Measurements from ENCODE around the gene TRMT61A.

Gene TRMT61A

DNA sequence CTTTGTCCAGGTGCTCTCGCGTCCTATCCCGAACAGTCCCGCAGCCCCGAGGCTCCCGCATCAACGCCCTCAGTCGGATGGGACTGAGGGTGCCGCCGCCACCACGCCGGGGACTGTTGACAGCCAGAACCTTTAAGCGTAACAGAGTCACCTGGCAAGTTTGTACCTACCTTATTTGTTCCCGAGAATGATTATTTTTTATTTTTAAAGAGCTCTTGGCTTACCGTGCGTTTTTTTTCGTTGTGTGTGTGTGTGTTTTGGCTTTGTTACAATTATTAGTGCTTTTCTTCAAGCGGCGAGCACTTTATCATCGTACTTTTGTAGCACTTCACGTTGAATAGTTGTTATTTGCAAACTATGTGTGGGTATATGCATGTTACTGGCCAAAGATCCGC is 34.2 kb downstream of the TRMT61A start:
- no peak for DNase-seq (ENCODE audit: low read depth in 2 of 2)

DNA sequence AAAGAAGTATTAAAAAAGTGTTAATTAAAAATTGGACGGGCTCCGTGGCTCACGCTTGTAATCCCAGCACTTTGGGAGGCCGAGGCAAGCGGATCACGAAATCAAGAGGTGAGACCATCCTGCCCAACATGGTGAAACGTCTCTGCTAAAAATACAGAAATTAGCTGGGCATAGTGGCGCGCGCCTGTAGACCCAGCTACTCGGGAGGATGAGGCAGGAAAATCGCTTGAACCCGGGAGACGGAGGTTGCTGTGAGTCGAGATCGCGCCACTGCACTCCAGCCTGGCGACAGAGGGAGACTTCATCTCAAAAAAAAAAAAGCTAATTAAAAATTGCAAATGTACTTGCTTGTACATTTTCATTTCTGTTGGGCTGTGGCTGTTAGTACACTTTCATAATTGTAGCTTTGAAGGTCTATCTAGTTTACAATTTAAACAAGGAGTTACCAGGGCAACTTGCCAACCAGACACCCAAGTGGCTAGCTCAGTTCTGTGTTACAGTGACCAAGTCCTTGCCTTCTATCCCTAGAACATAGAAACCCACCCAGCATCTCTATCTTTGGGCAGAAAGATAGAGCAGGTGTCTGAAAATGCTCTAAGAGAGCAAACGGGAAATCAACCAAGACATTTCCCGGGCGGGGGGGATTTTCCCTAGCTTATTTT is 35.0 kb downstream of the TRMT61A start:
- no peak for DNase-seq (ENCODE audit: low read depth in 2 of 2)

DNA sequence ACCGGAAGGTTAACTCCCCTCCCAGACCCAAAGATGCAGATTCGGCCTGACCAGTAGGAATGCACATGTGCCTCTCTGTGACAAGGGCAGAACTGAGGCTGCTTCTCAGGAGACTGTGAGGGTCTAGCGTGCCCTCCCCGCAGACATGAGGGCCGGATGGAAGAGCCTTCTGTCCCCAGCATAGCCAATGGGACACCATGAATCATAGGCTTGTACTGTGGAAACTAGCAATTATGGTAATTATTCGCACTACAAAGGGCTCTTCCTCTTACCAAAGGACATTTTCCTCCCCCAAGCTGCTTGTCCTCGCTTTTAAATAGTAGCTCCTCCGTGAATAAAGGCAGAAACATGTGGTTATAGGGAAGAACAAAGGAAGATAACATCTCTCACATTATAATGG is 40.0 kb downstream of the TRMT61A start:
- DNase-seq (ENCODE audit: low read depth in 2 of 2) = no peak

DNA sequence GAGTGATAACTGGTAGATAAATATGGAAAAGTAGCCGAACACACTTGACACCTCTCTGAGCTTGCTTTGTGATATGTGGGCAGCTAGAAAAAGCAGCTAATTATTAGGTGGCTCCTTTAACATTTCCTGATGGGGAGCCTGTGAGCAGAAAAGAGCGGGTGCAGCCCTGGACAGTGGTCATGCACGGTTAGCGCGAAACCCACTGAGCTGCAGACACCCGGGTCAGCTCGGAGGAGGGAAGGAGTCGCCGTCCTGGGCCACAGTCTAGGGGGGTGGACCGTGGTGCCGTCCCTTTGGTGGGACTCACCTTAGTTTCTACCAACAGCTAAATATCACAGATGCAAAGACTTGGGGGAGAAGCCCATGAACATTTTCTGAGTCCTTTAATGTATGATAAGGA is 40.4 kb downstream of the TRMT61A start:
- DNase-seq (ENCODE audit: low read depth in 2 of 2) = no peak

DNA sequence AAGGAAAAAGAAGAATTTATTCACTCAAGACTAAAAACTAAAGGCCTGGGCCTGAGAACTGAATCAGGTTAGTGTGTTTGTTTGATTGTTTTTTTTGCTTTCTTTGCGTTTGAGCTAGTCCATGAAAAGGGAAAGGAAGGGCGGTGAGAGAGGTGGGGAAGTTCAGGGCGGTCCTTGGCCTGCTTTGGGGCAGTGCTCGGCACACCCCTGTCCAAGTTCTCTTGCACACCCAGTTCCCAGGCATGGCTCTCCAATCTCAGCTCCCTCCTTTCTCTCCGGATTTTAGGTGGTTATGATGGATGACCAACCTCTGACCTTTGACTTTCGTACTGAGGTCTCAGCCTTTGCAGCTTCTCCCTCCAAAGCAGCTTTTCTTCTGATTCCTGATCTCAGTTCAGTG is 45.1 kb downstream of the TRMT61A start:
- no peak for DNase-seq (ENCODE audit: low read depth in 2 of 2)

DNA sequence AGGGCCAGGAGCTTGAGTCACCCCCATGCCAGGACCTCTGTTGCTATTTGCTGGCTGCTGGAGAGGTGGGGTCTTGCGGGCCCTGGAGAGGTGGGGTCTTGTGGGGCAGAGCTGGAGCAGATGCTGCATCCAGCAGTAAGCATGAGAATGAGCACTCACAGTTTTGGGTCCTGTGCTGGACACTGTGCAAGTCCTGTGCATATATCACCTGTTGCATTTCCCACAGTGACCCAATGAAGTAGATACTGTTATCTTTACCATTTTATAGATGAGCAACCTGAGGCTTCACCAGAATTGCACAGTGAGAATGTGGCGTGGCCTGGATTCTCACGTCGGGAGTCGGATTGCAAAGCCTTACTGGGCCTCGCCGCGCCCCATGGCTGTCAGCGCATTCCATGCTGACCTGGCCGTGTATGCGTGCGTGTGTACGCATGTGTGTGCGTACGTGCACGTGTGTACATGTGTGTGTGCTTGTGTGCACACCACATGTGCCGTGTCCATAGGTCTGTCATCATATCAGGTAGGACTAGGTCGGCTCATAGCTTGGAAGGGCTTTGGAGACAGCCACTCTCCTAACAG is 45.8 kb downstream of the TRMT61A start:
- no peak for DNase-seq (ENCODE audit: low read depth in 2 of 2)

DNA sequence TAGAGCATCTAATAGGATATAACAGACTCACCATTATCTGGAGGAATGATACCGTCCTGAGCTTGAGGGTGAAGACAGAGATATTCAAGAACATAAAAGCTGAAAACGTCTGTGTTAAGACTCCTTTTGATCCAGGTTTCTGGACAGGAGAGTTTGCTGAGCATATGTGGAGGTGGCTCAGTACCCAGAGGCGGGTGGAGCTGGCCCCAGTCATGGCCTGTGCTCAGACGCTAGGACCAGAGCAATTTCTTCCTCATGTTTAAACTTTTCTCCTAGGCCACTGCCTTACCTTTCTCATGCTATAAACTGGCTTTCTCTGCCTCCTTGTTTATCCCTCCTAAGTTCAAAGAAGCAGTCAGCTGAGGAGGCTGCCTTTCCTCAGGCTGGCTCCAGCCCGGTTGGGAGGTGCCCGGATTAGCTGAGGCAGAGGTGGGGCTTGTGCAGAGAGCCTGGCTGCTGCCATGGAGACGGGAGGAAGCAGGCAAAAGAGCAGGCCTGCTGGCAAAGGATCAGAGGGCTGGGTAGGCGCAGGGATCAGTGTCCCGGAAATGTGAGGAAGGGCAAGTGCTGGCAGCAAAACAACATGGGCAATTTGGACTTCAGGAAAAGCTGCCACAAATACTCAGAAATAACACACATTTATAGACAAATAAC is 47.5 kb downstream of the TRMT61A start:
- DNase-seq (ENCODE audit: low read depth in 2 of 2) = no peak

DNA sequence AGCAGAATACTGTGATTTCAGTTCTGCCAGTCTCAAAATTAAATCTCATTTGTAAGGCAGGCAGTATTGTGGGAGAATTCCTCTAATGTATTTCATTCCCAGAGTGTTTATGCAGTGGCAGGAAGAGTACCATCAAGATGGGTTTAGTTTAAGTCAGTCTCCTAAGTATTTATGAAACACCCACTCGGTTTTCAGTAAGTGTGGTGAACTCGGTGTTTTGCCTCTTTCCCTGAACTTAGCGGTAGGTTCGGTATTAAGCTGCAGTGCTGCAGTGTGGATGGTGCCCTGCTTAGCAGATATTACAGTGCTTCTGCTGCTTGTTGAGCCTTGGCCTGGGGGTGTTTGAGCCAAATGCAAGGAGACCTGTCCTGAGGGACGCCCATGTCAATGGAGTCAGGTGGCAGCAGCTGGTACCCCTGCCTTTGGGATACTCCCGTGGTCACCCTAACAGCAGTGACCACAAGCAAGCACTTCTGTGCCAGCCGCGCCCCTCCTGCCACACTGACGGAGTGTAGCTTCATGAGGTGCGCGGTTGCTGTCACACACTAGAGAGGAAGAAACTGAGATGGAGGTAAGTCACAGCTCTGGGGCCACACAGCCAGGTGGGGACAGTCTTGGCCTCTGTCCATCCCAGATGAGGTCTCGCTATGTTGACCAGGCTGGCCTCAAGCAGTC is 49.5 kb downstream of the TRMT61A start:
- DNase-seq (ENCODE audit: low read depth in 2 of 2) = no peak

DNA sequence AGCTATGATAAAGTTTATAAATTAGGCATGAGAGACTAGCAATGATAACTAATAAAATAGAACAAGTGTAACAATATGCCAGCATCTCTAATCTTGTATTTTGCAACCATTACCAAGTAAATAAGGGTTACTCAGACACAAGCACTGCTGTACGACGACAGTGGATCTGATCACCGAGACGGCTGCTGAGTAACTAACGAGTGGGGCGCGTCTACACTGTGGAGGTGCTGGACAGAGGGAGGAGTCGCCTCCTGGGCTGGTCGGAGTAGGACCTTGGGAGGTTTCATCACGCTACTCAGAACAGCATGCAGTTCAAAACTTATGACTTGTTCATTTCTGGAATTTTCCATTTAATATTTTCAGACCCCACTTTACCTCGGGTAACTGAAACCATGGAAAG is 52.2 kb downstream of the TRMT61A start:
- no peak for DNase-seq (ENCODE audit: low read depth in 2 of 2)

DNA sequence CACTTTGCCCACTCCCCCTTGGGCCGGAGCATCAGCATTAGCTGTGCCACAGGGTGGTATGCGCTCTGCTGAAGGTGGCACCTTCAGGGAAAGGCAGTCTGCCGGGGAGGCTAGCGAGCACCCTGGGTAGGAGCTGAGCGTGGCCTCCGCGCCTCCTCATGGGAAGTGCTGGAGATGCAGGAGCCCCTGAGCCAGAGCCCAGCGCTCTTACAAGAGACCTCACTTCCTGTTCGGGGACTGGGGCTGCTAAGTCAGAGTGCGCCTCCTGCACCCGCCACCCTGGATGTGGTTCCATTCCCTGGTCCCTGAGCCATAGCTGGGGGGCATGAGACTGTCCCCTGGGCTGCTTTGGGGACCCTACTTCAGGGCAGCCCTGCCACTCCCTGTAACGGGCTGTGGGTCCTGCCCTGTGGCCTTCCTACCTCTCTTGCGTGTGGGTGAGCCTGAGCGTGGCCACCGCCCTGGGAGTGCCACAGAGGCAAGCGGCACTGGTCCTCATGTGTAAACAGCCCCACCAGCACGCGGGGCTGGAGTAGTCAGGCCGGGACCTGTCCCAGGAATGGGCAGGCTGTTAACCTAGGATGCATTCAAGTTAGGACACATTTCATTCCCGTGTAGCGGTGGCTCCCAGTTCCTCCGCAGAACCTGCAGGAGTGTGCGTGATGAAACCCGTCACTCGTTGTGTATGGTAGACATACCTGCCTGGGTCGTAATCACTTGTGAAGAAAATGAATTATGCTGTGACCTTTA is 53.1 kb downstream of the TRMT61A start:
- DNase-seq (ENCODE audit: low read depth in 2 of 2) = no peak

DNA sequence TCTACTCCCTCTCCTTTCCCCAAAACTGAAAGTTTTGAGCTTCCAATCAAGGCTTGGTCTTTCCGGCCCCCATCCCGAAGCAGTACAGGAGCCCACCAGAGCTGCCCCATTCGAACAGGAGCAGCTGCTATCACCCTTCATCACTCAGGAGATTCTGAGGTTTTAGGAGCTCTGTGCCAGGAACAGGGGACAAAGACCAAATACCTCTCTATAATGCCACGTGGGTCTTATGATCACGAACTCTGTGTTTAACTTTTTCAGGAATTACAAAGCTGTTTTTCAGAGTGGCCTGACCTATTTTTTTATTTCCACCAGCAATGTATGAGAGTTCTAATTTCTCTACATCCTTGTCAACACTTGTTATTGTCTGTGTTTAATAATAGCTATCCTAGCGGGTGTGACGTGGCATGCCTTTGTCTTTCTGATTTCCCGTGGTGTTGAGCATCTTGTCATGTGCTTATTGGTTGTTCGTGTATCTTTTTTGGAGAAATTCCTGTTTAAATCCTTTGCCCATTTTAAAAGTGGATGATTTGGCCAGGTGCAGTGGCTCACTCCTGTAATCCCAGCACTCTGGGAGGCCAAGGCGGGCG is 55.4 kb downstream of the TRMT61A start:
- no peak for DNase-seq (ENCODE audit: low read depth in 2 of 2)
